GM21825 (cell line): ENCODE data around the gene TCAF1.
"Not testable (repeated sequence)": the region's sequence is repeated elsewhere in the genome, so short reads cannot be mapped to it uniquely, and the experiment has no call there.

ENCODE experiments used
- ATAC-seq: cut with Tn5 transposase; IDR thresholded peaks from one replicate; pipeline ENCODE4 v1.9.1; 2021; ENCODE audit warnings: mild to moderate bottlenecking, moderate library complexity; ENCODE audit not compliant: unreplicated experiment

Gene TCAF1

DNA sequence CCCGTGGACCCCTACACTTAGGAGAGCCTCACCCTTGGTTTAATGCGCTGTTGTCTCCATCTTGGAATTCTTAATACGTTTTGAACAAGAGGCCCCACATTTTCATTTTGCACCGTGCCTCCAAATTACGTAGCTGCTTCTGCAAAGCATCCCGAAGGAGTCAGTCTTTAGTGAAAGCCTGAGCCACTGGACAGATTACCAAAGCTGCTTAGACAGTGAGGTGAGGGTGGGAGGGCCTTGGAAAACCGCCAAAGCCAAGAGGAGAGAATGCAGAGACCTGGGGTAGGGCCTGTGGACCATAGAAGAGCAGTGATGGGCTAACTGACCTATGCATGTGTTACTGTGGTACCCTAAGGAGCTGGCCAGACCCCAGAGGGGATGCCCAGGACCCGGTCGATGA lies 4.2 kb upstream of the TCAF1 start:
- ATAC-seq: no peak

DNA sequence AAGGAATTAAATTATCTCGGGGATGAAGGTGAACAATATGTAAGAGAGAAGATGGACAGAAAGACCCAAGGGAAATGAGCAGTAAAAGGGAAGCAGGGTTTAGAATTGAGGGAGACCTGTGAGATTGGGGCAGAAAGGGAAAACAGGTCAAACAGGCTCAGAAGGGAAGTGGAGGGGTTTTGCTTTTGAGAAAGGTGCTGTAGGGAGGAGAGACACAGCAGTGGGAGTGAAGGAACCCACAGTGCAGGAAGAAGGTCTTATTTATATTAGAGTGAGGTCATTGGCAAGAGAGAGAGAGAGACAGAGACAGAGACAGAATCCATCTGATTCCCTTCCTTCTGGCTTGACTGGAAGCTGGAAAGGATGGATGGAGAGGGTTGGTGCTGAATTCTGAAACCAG lies 3.5 kb upstream of the TCAF1 start:
- no peak for ATAC-seq

DNA sequence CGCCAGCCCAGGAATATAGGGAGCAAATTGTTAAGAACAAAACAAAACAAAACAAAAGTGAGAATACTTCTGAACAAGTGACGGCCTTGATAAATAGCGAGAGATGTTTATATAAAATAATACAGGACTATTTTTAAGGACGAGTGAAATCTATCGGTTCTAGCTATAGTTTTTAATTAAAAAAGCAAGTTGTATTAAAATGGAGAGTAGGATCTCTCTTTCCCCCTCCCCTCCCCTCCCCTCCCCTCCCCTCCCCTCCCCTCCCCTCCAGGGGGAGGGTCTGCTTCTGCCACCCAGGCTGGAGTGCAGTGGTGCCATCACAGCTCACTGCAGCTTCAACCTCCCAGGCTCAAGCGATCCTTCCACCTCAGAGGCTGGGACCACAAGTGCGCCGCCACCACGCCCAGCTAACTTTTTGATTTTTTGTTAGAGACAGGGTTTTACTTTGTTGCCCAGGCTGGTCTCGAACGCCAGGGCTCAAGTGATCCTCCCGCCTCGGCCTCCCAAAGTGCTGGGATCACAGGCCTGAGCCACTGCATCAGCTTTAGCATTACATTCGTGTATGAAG lies 440 bp upstream of the TCAF1 start:
- no peak for ATAC-seq

DNA sequence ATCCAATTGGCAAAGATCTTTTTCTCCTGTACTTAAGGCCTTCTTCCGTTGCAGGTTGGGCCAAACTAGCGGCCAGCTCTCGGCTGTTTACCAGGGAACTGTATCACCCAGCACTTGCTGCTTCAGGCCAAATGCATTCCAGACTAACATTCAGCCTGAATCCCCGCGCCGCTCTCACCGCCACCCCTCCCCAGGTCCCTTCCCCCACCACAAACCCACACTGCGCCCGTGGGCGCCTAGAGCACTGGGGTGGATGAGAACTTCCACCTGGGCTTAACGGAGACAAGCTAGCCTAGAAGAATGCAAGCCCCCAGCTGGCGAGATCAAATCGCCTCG lies 676 bp downstream of the TCAF1 start:
- ATAC-seq: no peak

DNA sequence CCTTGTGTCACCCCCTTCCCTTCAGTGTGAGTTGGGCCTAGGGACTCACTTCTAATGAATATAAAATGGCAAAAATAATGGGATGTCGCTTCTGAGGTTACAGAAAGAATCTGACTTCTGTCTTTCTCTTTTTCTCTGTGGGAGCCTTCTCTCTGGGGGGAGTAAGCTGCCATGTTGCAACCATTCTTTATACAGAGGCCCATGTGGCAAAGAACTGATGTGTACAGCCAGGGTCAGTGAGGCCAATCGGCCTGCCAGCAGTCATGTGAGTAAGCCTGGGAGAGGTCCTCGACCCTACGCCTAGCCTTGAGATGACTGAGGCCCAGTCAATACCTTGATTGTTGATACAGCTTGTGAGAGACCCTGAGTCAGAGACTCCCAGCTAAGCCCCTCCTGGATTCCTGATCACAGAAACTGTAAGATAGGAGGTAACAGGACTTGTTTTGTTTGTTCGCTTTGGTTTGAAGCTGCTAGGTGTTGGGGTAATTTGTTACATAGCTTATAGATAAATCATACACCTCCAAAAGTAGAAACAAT lies 1.7 kb downstream of the TCAF1 start:
- ATAC-seq: no peak

DNA sequence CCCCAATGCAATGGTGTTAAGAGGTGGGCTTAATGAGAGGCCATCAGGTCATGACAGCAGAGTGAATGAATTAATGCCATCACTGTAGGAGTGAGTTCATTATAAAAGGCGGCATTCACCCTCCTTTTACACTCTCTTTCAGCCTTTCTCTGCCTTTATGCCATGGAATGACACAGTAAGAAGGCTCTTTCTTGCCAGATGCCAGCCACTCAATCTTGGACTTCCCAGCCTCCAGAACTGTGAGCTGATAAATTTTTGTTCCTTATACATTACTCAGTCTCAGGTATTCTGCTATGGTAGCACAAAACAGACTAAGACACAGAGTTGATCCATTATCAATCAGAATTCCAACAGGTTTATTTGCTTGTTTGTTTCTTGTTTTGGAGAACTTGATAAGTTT lies 3.2 kb downstream of the TCAF1 start:
- ATAC-seq: no peak

DNA sequence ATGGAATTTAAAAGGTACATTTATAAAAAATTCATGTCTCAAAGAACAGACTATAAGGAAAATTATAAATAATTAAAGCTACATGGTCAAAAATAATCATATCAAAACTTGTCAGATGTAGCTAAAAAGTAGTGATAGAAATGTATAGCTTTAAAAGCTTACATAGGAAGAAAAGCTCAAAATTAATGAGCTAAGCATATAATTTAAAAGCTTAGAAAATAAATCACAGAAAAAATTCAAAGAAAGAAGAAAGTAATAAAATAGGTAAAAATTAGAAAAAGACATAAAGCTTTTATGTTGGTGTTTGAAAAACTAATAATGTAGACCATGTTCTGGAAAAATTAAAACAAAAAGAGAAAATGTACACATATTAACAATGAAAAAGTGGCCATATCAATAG lies 5.3 kb downstream of the TCAF1 start:
- ATAC-seq: no peak

DNA sequence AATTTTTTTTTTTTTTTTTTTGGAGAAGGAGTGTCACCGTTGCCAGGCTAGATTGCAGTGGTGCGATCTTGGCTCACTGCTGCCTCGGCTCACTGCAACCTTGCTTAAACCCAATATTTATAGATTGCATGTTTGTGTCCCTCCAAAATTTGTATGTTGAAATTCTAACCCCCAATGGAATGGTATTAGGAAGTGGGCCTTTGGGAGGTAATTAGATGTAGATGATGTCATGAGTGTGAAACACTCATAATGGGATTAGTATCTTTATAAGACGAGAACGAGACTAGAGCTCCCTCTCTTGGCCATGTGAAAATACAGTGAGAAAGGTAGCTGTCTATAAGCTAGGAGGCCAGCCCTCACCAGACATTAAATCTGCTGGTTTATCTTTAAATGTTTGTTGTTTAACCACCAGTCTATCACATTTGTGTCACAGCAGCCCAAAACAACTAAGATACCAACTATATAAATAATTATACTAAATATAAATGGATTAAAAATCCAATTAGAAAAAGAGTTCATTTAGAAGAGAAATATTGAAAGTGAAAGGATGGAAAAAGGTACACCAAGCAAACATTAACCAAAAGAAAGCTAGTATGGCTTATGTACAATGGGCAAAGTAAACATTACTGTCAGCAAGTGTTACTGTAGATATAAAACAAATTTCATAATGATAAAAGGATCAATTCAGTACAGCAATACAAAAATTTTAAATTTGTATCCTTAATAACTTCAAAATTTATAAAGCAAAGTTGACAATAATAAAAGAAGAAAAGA lies 9.3 kb downstream of the TCAF1 start:
- peak; percentile 99 for ATAC-seq

DNA sequence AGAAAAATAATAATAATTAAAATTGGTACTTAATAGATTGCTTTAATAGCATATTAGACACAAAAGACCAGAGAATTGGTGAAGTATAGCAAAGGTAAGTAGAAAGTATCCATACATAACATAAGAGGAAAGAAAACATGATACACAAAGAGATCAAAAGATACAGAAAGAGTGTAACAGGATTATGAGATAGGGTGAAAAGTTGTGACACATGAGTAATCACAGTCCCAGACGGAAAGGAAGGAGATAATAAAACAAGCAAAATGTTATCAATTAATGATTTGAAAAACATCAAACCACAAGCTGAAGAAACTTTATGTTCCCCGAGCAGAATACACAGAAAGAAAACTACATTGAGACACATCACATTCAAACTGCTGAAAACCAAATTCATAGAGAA lies 10.5 kb downstream of the TCAF1 start:
- no peak for ATAC-seq

DNA sequence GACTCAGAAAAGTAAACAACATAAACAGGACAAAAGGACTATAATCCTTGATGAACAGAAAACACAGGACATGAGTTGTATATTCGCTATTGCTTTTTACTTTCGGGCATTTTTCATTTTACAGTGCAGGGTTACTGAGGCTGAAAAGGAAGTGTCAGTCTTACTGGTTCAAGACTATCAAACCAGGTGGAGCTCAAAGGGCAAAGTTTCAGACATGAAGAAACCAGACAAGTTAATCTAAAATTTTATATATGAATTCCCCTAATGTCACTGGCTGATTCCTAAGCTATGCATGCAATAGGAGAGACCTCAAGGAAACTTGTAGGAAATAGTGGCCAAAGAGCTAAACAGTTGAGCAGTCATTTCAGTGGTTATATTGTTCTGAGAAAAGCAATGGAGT lies 11.4 kb downstream of the TCAF1 start:
- no peak for ATAC-seq

DNA sequence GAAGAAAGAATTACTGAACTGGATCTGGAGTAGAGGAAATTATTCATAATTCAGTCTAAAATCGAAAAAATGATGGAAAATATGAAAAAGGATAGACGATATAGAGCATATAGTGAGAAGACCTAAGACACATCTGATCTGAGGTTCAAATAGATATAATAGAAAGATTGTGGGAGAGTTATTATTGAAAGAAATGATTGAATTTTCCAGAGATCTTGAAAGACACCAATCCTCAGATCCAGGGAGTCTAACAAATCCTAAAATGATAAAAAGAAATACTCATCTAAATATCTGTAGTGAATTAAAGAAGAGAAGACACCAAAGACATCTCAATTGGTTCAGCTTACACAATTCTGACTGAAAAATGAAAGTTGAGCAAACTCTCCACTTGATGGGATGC lies 12.9 kb downstream of the TCAF1 start:
- ATAC-seq: no peak

DNA sequence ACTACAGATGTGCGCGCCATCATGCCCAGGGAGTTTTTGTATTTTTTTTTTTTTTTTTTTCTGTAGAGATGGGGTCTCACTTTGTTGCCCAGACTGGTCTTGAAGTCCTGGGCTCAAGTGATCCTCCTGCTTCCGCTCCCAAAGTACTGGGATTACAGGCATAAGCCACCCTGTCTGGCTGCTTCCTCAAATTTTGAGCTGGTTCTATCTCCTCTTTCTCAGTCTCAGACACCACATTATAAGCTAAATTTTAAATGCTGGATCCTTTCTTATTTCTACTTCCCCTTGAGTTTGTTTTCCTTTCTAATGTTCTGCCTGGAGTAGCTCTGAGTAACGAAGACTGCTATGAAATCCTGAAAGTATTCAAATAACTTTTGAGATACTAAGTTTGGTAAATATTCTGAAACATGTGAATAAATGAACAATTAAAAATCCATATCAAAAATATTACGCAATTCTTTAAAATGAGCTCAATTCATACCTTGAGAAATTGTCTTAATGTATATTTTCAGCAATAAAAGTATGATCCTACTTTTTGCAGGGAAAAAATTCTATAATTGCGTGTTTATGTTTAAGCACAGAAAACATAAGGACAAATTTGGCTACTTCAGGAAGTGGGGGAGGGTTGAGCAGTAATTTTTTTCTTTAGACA lies 15.0 kb downstream of the TCAF1 start:
- ATAC-seq: no peak

DNA sequence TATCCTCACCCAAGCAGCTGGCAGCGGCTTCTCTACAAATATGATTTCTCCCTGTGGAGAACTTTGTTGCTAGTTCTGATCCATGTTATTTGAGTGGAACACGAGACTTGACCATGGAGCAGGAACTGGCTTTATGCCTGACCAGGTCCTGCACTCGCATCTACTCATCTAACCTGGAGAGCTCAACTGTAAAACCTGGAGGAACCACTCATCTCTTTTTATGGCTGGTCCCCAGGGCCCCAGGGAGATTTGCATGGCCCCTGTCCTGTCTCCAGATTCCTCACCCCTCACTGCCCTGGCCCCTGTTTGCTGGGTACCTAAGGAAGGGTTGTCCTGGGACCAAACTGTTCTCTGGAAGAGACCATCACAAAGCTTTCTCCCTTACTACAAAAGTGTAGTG lies 16.0 kb downstream of the TCAF1 start:
- ATAC-seq: peak; percentile 59

DNA sequence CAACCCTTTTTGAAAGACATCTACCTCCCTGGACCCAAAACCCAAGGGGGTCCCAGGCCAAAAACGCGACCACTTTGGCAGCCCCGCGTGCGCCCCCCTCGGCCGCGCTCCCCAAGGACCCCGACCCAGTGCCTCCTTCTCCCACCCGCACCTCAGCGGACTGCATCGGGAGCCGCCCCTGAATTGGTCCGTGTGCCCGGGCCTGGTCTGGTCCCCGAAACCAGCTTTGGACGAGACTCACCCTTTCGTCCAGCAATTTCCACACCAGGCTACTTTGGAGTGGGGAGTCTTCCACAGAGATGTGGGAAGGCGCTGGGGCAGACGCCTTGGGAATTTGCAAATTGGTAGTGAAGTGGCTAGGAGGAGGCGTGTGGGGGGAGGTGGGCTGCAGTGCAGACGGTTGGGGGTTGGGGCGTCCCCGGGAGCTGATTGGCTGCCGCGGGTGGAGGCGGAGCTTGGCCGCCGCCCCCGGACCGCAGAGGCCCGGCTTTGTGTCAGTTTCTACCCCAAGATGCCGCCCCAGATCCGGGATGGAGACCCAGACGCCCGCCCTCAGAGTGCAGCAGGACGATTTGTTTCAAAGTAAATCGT lies 16.9 kb downstream of the TCAF1 start:
- peak; percentile 85 for ATAC-seq

DNA sequence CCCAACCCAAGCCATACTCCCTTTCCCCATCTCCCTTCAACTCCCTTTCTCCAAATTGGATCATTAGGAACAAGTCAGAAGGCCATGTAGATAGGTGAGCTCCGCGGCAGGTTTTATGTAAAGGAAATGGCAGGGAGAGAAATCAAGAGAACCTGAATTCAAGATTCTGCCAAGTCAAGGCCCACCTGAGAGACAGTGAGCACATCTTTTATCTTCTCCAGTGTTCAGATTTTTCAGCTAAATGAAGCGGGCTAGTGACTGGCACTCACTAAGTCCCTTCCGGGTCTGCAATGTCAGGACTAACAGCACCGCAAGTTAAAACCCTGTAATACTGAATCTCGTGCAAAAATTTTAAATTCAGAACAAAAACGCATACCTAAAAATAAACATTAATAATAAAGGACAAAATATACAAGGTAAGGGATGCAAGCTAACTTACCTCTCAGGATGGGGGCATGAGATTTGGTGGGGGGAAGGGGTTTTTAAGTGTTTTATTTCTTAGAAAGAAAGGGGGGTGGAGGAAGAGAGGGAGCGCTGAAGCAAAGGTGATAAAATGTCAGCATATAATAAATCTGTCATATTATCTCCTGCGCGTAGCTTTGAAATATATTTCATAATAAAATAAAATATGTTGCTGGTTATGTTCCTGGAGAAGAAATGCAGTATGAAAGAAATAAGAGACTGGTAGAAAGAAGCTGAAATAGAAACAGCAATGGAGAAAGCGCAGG lies 17.6 kb downstream of the TCAF1 start:
- no peak for ATAC-seq

DNA sequence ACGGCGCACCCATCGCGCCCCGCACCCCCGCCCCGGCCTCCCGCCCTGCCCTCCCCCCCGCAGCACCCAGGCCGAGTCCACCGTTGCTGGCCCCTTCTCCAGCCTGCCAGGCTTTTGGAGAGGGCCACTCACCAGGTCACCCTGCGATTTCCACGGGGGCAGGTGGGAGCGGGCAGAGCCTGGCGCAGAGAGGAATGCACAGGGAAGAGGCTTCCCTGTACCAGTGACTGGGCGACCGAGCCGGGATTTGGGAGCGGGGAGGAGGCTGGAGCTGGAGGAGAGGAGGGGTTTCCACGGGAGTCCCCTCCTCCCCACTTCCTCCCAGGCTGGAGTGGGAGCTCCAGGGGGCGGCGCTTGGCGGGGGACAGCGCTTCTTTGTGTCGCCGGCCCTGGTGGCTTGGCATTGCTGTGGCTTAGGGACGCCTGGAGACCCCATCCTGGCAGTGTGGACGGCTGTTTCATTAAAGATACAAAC lies 19.3 kb downstream of the TCAF1 start:
- ATAC-seq: no peak

DNA sequence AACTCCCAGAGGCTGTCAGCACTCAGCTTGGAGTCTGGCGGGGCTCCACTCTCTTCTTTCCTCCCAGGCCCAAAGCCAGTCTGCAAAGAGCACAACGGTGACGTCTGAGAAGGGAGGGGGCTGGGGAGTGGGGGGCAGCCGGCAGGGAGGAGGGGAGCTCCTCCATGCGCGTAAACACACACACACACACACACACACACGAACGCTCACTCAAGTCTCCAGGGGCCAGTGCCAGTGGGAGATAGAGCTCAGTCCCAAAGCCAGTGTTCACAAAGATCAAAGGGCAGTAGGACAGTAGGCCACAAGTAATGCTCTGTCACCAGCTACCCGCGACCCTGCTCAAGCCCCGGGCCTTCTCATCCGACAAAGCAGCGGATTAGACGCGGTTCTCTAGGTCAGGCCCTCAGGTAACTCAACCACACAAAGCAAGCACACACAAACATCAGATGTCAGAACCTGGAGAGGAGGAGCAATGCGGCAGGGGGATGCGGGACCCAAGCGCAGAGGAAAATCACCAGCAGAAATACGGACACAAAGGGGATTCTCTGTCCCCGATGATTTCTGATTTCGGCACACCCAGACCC lies 19.9 kb downstream of the TCAF1 start:
- no peak for ATAC-seq

DNA sequence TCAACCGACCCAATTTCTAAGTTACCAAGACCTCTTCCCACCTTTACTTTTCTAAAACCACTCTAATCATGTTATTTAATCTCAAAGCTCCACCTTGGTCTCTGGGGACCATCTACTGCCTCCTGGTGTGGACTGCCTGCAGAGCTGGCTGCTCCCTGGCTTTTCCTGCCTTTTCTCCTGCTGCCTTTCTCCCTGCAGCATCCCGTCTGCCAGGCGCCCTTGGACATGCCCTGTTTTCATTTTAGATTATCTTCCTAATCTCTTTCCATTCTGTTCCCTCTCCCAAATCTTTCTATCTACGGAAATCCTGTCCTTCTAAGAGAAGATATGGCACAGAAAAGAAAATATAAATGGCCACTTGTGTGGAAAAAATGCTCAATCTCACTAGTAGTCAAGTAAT lies 23.1 kb downstream of the TCAF1 start:
- ATAC-seq: no peak

DNA sequence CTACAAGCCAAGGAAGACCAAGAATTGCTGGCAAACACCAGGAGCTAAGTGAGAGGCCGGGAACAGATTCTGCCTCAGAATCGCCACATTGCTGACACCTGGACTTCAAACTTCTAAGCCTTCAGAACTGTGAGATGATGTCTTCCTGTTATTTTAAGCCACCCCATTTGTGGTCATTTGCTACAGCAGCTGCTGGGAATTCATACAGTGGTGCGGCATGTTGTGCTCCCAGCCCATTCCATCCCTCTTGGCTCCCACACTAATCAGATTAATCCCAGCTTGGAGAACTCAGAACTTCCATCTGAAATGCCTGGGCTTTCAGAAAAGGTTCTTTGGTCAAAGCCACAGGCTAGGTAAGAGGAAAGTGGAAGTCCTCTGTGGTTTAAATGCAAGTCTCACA lies 24.9 kb downstream of the TCAF1 start:
- no peak for ATAC-seq

DNA sequence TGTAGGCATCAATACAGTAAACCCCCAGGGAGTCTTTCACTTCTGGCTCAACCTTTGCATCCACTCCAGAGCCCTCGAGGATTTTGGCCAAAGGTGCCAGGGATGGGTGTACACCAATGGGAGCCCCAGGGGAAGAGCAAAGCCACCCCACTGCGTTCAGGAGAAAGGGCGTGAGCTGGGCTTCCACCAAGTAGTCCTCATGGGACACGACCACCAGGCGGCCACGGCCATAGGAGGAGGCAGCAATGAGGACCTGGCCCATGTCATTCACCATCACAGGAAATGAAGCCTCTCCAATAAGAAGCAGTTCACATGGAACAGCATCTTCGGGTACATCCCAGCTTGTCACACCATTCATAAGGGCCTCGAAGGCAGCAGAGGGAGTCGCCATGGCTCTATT lies 25.8 kb downstream of the TCAF1 start:
- ATAC-seq: no peak

DNA sequence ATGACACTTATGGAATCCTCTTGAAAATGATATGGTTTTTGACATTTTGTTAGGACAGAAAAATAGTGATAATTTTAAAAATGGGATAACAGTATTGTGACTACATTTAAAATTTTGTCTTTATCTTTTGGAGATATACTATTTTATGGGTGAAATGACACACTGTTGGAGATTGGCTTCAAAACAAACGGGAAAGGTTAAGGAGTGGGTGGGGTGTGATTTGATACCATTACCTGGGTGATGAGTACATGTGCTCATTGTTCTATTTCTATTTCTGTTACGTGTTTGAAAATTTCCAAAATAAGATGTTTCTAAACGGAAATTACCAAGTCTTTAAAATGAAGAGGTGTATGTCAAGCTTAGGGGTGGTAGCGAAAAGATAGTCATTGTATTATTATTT lies 28.7 kb downstream of the TCAF1 start:
- not testable (repeated sequence) for ATAC-seq
